Measurements from ENCODE around the gene ZIC4.

The ZIC4 gene

GRCh38 chr3:147406028-147406931 lies at the start of gene ZIC4:
Gene ZIC4, minus strand, starts transcription at chr3:147406543. Its CDS starts 3,746 bp downstream, at chr3:147402797.
- no peak within 1 kb of the TSS for H3K4me3 ChIP-seq (ENCODE audit: low read length in 2 of 2)
- no peaks in the 10 kb centered on the region for H3K9me3 ChIP-seq (ENCODE audit: control insufficient read depth in 2 of 2, low read length in 2 of 2)
- H3K9ac ChIP-seq (ENCODE audit: low read depth in 1 of 2, low read length in 2 of 2): no peak within 1 kb of the TSS
- peaks cover 53 to 57% of the 10 kb centered on the region in 2 donors for H3K27me3 ChIP-seq (ENCODE audit: control insufficient read depth in 2 of 2, insufficient read depth in 2 of 2, low read length in 2 of 2)
- no peak within 1 kb of the TSS for H3K27ac ChIP-seq (ENCODE audit: low read depth in 2 of 2, low read length in 2 of 2)
- H3K36me3 ChIP-seq (ENCODE audit: control insufficient read depth in 2 of 2, insufficient read depth in 2 of 2, low read length in 2 of 2): no peaks in the 10 kb centered on the region
- H3K4me1 ChIP-seq (ENCODE audit: control insufficient read depth in 2 of 2, insufficient read depth in 2 of 2, low read length in 2 of 2): peaks cover 4 to 8% of the 10 kb centered on the region in 2 donors

DNA sequence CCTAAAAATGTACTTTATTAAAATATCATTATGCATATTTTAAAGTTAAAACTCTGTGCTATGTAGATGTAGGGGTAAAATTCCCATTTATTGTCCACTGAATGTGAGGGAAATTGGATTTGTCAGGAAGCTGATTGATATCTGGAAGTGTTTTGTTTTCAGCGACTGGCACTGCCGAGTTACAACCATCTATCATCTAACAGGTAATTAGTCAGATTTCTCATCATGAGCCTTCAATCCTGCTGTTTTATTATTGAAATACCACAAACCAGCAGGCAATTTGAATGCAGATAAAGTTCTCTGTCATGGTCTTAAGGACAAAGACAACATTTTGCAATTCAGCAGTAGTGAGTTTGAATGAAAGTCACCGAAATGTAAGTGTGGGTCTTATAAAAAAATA lies 43.3 kb upstream of the ZIC4 start:
- Histone ChIP-seq H3K27ac (ENCODE audit: low read depth in 2 of 2, low read length in 2 of 2) (no peak overlapping the region), H3K36me3 (ENCODE audit: control insufficient read depth in 2 of 2, insufficient read depth in 2 of 2, low read length in 2 of 2) (no peaks in the 10 kb centered on the region), H3K27me3 (ENCODE audit: control insufficient read depth in 2 of 2, insufficient read depth in 2 of 2, low read length in 2 of 2) (no peaks in the 10 kb centered on the region), H3K9ac (ENCODE audit: low read depth in 1 of 2, low read length in 2 of 2) (no peak overlapping the region), H3K9me3 (ENCODE audit: control insufficient read depth in 2 of 2, low read length in 2 of 2) (no peaks in the 10 kb centered on the region), H3K4me1 (ENCODE audit: control insufficient read depth in 2 of 2, insufficient read depth in 2 of 2, low read length in 2 of 2) (no peaks in the 10 kb centered on the region), H3K4me3 (ENCODE audit: low read length in 2 of 2) (no peak overlapping the region)

GRCh38 chr3:147447224-147447623 lies 40.9 kb upstream of the ZIC4 start:
- Histone ChIP-seq H3K36me3 (ENCODE audit: control insufficient read depth in 2 of 2, insufficient read depth in 2 of 2, low read length in 2 of 2) (no peaks in the 10 kb centered on the region), H3K4me3 (ENCODE audit: low read length in 2 of 2) (no peak overlapping the region), H3K27me3 (ENCODE audit: control insufficient read depth in 2 of 2, insufficient read depth in 2 of 2, low read length in 2 of 2) (no peaks in the 10 kb centered on the region), H3K4me1 (ENCODE audit: control insufficient read depth in 2 of 2, insufficient read depth in 2 of 2, low read length in 2 of 2) (no peaks in the 10 kb centered on the region), H3K9ac (ENCODE audit: low read depth in 1 of 2, low read length in 2 of 2) (no peak overlapping the region), H3K27ac (ENCODE audit: low read depth in 2 of 2, low read length in 2 of 2) (no peak overlapping the region), H3K9me3 (ENCODE audit: control insufficient read depth in 2 of 2, low read length in 2 of 2) (no peaks in the 10 kb centered on the region)

- Histone ChIP-seq H3K4me3 (ENCODE audit: low read length in 2 of 2) (no peak overlapping the region), H3K27ac (ENCODE audit: low read depth in 2 of 2, low read length in 2 of 2) (no peak overlapping the region), H3K36me3 (ENCODE audit: control insufficient read depth in 2 of 2, insufficient read depth in 2 of 2, low read length in 2 of 2) (no peaks in the 10 kb centered on the region), H3K27me3 (ENCODE audit: control insufficient read depth in 2 of 2, insufficient read depth in 2 of 2, low read length in 2 of 2) (no peaks in the 10 kb centered on the region), H3K4me1 (ENCODE audit: control insufficient read depth in 2 of 2, insufficient read depth in 2 of 2, low read length in 2 of 2) (no peaks in the 10 kb centered on the region), H3K9ac (ENCODE audit: low read depth in 1 of 2, low read length in 2 of 2) (no peak overlapping the region), H3K9me3 (ENCODE audit: control insufficient read depth in 2 of 2, low read length in 2 of 2) (no peaks in the 10 kb centered on the region)
Observed at GRCh38 chr3:147431751-147432150, 25.4 kb upstream of the ZIC4 start.

DNA sequence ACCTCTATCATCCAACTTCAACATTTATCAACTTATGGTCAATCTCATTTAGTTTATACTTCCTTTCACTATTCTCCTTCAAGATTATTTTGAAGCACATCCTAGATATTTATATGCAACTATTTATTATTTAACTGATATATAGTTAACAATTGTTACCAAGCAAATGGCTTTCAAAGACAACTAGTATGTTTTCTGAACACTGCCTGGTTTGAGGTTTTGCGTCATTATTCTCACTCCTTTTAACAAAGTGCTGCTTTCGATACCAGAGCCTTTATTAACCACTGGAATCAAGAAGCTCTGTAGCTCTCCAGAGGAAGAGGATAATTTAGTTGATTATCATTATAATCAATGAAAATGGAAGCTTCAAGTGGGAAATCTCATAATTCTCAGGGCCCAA lies 22.4 kb upstream of the ZIC4 start:
- H3K27me3 ChIP-seq (ENCODE audit: control insufficient read depth in 2 of 2, insufficient read depth in 2 of 2, low read length in 2 of 2): peaks cover 12 to 13% of the 10 kb centered on the region in 2 donors
- no peaks in the 10 kb centered on the region for H3K9me3 ChIP-seq (ENCODE audit: control insufficient read depth in 2 of 2, low read length in 2 of 2)
- H3K4me1 ChIP-seq (ENCODE audit: control insufficient read depth in 2 of 2, insufficient read depth in 2 of 2, low read length in 2 of 2): no peaks in the 10 kb centered on the region
- H3K9ac ChIP-seq (ENCODE audit: low read depth in 1 of 2, low read length in 2 of 2): no peak overlapping the region
- no peak overlapping the region for H3K4me3 ChIP-seq (ENCODE audit: low read length in 2 of 2)
- no peaks in the 10 kb centered on the region for H3K36me3 ChIP-seq (ENCODE audit: control insufficient read depth in 2 of 2, insufficient read depth in 2 of 2, low read length in 2 of 2)
- H3K27ac ChIP-seq (ENCODE audit: low read depth in 2 of 2, low read length in 2 of 2): no peak overlapping the region

DNA sequence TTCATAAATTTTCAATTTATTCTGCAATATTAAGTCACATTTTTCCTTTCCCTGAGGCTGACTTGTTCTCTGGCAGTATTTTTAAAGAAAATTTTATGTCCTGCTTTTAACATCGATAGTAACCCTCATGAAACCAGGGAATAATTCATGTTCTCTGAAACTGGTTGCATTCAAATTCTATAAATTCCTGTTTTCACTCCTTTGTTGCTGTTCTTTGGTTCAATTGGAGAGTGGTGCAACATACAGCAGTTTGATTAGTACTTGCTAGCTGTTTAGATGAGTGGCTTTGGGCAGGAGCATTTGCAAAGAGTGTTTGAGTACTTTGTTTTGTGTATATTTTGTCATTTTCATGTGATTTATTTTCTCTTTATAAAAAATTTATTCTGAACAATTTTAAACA lies 22.0 kb upstream of the ZIC4 start:
- no peak overlapping the region for H3K9ac ChIP-seq (ENCODE audit: low read depth in 1 of 2, low read length in 2 of 2)
- no peak overlapping the region for H3K4me3 ChIP-seq (ENCODE audit: low read length in 2 of 2)
- H3K9me3 ChIP-seq (ENCODE audit: control insufficient read depth in 2 of 2, low read length in 2 of 2): no peaks in the 10 kb centered on the region
- H3K27me3 ChIP-seq (ENCODE audit: control insufficient read depth in 2 of 2, insufficient read depth in 2 of 2, low read length in 2 of 2): peaks cover 15 to 16% of the 10 kb centered on the region in 2 donors
- H3K27ac ChIP-seq (ENCODE audit: low read depth in 2 of 2, low read length in 2 of 2): no peak overlapping the region
- H3K4me1 ChIP-seq (ENCODE audit: control insufficient read depth in 2 of 2, insufficient read depth in 2 of 2, low read length in 2 of 2): no peaks in the 10 kb centered on the region
- no peaks in the 10 kb centered on the region for H3K36me3 ChIP-seq (ENCODE audit: control insufficient read depth in 2 of 2, insufficient read depth in 2 of 2, low read length in 2 of 2)

DNA sequence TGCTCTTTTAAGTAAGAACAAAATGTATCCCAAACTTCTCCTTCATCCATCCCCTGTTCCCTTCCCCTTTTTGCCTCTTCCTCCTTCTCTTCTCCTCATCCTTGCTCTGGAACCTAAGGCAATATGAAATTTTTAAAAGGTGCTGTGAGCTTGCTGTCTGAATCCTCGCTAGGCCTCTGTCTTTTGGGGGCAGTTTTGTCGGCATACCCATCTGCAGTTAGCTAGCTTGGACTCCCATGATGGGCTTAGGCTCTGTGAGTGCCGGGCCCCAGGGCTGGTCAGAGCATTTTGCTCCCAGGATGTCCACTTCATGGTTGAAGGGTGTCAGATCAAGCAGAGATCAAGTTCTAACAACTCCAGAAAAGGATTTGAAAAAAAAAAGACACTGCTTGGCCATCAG lies 21.4 kb upstream of the ZIC4 start:
- Histone ChIP-seq H3K36me3 (ENCODE audit: control insufficient read depth in 2 of 2, insufficient read depth in 2 of 2, low read length in 2 of 2) (no peaks in the 10 kb centered on the region), H3K9ac (ENCODE audit: low read depth in 1 of 2, low read length in 2 of 2) (no peak overlapping the region), H3K9me3 (ENCODE audit: control insufficient read depth in 2 of 2, low read length in 2 of 2) (no peaks in the 10 kb centered on the region), H3K27me3 (ENCODE audit: control insufficient read depth in 2 of 2, insufficient read depth in 2 of 2, low read length in 2 of 2) (peaks cover 21 to 22% of the 10 kb centered on the region in 2 donors), H3K27ac (ENCODE audit: low read depth in 2 of 2, low read length in 2 of 2) (no peak overlapping the region), H3K4me1 (ENCODE audit: control insufficient read depth in 2 of 2, insufficient read depth in 2 of 2, low read length in 2 of 2) (no peaks in the 10 kb centered on the region), H3K4me3 (ENCODE audit: low read length in 2 of 2) (no peak overlapping the region)

- Histone ChIP-seq H3K36me3 (ENCODE audit: control insufficient read depth in 2 of 2, insufficient read depth in 2 of 2, low read length in 2 of 2) (no peaks in the 10 kb centered on the region), H3K9ac (ENCODE audit: low read depth in 1 of 2, low read length in 2 of 2) (no peak overlapping the region), H3K9me3 (ENCODE audit: control insufficient read depth in 2 of 2, low read length in 2 of 2) (no peaks in the 10 kb centered on the region), H3K27me3 (ENCODE audit: control insufficient read depth in 2 of 2, insufficient read depth in 2 of 2, low read length in 2 of 2) (peaks cover 26 to 30% of the 10 kb centered on the region in 2 donors), H3K27ac (ENCODE audit: low read depth in 2 of 2, low read length in 2 of 2) (no peak overlapping the region), H3K4me1 (ENCODE audit: control insufficient read depth in 2 of 2, insufficient read depth in 2 of 2, low read length in 2 of 2) (no peaks in the 10 kb centered on the region), H3K4me3 (ENCODE audit: low read length in 2 of 2) (no peak overlapping the region)
Observed at GRCh38 chr3:147426931-147427330, 20.6 kb upstream of the ZIC4 start.

DNA sequence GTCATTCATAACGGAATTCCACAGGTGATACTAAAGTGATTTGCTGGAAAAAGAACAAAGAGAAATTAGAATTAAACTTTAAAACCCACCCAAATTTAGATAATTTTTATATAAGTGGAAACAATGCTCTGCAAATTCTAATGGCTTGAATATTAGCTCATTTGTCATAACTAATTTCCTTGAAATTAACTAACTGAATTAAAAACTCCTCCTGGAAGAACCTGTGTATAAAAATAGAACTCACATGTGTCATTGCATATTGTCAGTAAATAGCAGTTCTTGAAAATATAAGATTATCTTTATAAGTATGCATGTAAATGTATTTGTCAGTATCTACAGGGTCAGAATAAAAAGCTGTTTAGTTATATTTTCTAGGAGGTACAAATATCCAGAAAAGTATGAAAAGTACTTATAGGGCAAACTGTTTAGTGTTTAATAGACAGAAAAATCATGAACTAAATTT lies 19.1 kb upstream of the ZIC4 start:
- no peak overlapping the region for H3K4me3 ChIP-seq (ENCODE audit: low read length in 2 of 2)
- peaks cover 38 to 42% of the 10 kb centered on the region in 2 donors for H3K27me3 ChIP-seq (ENCODE audit: control insufficient read depth in 2 of 2, insufficient read depth in 2 of 2, low read length in 2 of 2)
- no peaks in the 10 kb centered on the region for H3K36me3 ChIP-seq (ENCODE audit: control insufficient read depth in 2 of 2, insufficient read depth in 2 of 2, low read length in 2 of 2)
- H3K4me1 ChIP-seq (ENCODE audit: control insufficient read depth in 2 of 2, insufficient read depth in 2 of 2, low read length in 2 of 2): no peaks in the 10 kb centered on the region
- no peaks in the 10 kb centered on the region for H3K9me3 ChIP-seq (ENCODE audit: control insufficient read depth in 2 of 2, low read length in 2 of 2)
- H3K9ac ChIP-seq (ENCODE audit: low read depth in 1 of 2, low read length in 2 of 2): no peak overlapping the region
- H3K27ac ChIP-seq (ENCODE audit: low read depth in 2 of 2, low read length in 2 of 2): no peak overlapping the region

- Histone ChIP-seq H3K4me1 (ENCODE audit: control insufficient read depth in 2 of 2, insufficient read depth in 2 of 2, low read length in 2 of 2) (no peaks in the 10 kb centered on the region), H3K4me3 (ENCODE audit: low read length in 2 of 2) (no peak overlapping the region), H3K9me3 (ENCODE audit: control insufficient read depth in 2 of 2, low read length in 2 of 2) (no peaks in the 10 kb centered on the region), H3K36me3 (ENCODE audit: control insufficient read depth in 2 of 2, insufficient read depth in 2 of 2, low read length in 2 of 2) (no peaks in the 10 kb centered on the region), H3K27ac (ENCODE audit: low read depth in 2 of 2, low read length in 2 of 2) (no peak overlapping the region), H3K27me3 (ENCODE audit: control insufficient read depth in 2 of 2, insufficient read depth in 2 of 2, low read length in 2 of 2) (peaks cover 44 to 48% of the 10 kb centered on the region in 2 donors), H3K9ac (ENCODE audit: low read depth in 1 of 2, low read length in 2 of 2) (no peak overlapping the region)
Observed at GRCh38 chr3:147424581-147425387, 18.4 kb upstream of the ZIC4 start.
